ENCODE measurements around the gene KNDC1.
"Not testable (repeated sequence)": the region's sequence is repeated elsewhere in the genome, so short reads cannot be mapped to it uniquely, and the experiment has no call there.

Gene KNDC1

GRCh38 chr10:133159950-133160825, at the start of gene KNDC1:
TSS of gene KNDC1 (plus strand) at chr10:133160219. CDS start at chr10:133160468, 249 bp downstream.
- DNase-seq, result no peak

- DNase-seq, result no peak
Observed at GRCh38 chr10:133110609-133111275, 49.3 kb upstream of the KNDC1 start.

GRCh38 chr10:133111640-133112039, 48.4 kb upstream of the KNDC1 start:
- not testable (repeated sequence) for DNase-seq

GRCh38 chr10:133113146-133113830, 46.7 kb upstream of the KNDC1 start:
- no peak for DNase-seq

GRCh38 chr10:133113847-133114246, 46.2 kb upstream of the KNDC1 start:
- no peak for DNase-seq

- no peak for DNase-seq
Observed at GRCh38 chr10:133114251-133114650, 45.8 kb upstream of the KNDC1 start.

GRCh38 chr10:133114726-133115452, 45.1 kb upstream of the KNDC1 start:
- no peak for DNase-seq

GRCh38 chr10:133115453-133115842, 44.6 kb upstream of the KNDC1 start:
- no peak for DNase-seq

- no peak for DNase-seq
Observed at GRCh38 chr10:133115976-133116375, 44.0 kb upstream of the KNDC1 start.

- DNase-seq, result no peak
Observed at GRCh38 chr10:133116455-133116854, 43.6 kb upstream of the KNDC1 start.

- no peak for DNase-seq
Observed at GRCh38 chr10:133117036-133117687, 42.9 kb upstream of the KNDC1 start.

GRCh38 chr10:133117688-133118071, 42.3 kb upstream of the KNDC1 start:
- DNase-seq, result no peak

GRCh38 chr10:133121479-133121878, 38.5 kb upstream of the KNDC1 start:
- no peak for DNase-seq

GRCh38 chr10:133122171-133122935, 37.7 kb upstream of the KNDC1 start:
- DNase-seq, result no peak

- DNase-seq, result peak; percentile 49
Observed at GRCh38 chr10:133123050-133123745, 36.8 kb upstream of the KNDC1 start.

GRCh38 chr10:133123746-133124356, 36.2 kb upstream of the KNDC1 start:
- no peak for DNase-seq

- peak; percentile 36 for DNase-seq
Observed at GRCh38 chr10:133124357-133125211, 35.4 kb upstream of the KNDC1 start.

- no peak for DNase-seq
Observed at GRCh38 chr10:133125901-133126300, 34.1 kb upstream of the KNDC1 start.

Data from stimulated activated CD4-positive, alpha-beta T cell treated with anti-CD3 and anti-CD28 coated beads, Interleukin-15, amount 100 ng/mL, for 24 hours (primary cell).